ENCODE measurements around the gene SMIM24.

Gene SMIM24

DNA sequence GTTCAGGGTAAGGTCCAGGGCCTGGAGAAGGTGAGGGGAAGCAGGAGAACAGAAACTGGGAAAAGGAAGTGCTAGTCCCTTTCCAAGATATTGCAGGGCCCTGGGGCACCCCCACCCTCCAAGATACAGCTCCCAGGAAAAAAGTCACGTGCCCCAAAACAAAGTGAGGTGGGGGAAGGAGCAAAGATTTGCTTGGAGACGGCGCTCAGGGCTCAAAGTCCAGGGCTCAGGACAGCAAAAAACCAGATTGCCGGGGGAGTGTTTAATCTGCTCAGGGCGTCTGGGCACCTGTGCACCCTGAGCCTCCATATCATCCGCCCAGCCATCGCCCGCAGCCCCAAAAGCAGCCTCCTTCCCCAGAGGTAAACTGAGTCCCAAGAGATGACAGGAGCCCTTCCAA lies 6.3 kb downstream of the SMIM24 start:
- Histone ChIP-seq H3K79me2 (ENCODE audit: insufficient read depth, low read length) (peaks cover 56% of the 10 kb centered on the region), H3K4me1 (ENCODE audit: insufficient read depth, low read length, poor library complexity, severe bottlenecking) (peaks cover 33% of the 10 kb centered on the region), H2AFZ (ENCODE audit: low read length) (no peak overlapping the region), H3K4me2 (ENCODE audit: low read depth, low read length, poor library complexity, severe bottlenecking) (peak overlapping the region; percentile 24), H3K9me2 (replicated peaks; ENCODE audit: low read depth, low read length) (peaks cover 8% of the 10 kb centered on the region; the same call in 1 of the 2 replicates), H3F3A (ENCODE audit: low read depth) (no peaks in the 10 kb centered on the region), H4K20me1 (ENCODE audit: insufficient read depth, low read length, poor library complexity, severe bottlenecking) (peaks cover 16% of the 10 kb centered on the region), H3K9ac (ENCODE audit: low read depth, low read length, poor library complexity, severe bottlenecking) (no peak overlapping the region), H3K36me3 (ENCODE audit: insufficient read depth, low read length) (peaks cover 9% of the 10 kb centered on the region; the same call in 1 of the 2 replicates), H3K27me3 (ENCODE audit: insufficient read depth, low read length, poor library complexity, severe bottlenecking) (no peaks in the 10 kb centered on the region), H3K4me3 (ENCODE audit: low read length, poor library complexity, severe bottlenecking) (no peak overlapping the region), H3K9me3 (ENCODE audit: insufficient read depth, low read depth, low read length) (no peaks in the 10 kb centered on the region)
- TF ChIP-seq EZH2phosphoT487 (IDR thresholded peaks at IDR 0.05; ENCODE audit: borderline replicate concordance) (no peak), CTCF (conservative IDR thresholded peaks at IDR 0.05; ENCODE audit: low read length) (no peak)

DNA sequence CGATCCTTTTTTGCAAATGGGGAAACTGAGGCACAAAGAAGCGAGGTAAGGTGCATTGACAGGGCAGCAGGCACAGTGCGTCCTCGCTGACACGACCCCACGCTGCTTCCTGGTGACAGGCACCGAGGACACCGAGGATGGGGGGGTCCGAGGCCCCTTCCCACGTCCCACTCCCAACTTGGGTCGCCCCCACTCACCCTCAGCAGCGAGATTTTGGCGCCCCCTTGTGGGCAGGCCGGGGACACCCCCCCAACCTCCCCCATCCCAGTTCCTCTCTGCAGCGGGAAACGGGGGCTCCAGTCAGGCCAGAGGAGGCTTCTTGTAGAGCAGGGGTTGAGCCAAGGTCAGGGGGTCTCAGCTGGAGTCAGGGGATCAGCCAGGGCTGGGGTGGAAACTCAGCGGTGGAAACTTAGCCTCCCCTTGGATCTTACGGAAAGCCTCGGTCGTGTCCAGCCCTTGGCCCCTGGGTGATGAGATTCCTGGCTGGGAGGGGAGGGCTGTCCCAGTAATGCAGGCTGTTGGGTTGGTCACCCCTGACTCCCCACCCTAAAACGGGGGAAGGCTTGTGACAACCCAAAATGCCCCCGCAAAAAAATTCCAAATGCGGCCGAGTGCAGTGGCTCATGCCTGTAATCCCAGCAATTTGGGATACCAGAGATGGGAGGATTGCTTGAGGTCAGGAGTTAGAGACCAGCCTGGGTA lies 8.2 kb downstream of the SMIM24 start:
- H4K20me1 ChIP-seq (ENCODE audit: insufficient read depth, low read length, poor library complexity, severe bottlenecking): peaks cover 16% of the 10 kb centered on the region
- H3K4me1 ChIP-seq (ENCODE audit: insufficient read depth, low read length, poor library complexity, severe bottlenecking): peaks cover 23% of the 10 kb centered on the region
- TF ChIP-seq CTCF (conservative IDR thresholded peaks at IDR 0.05; ENCODE audit: low read length): peak; percentile 90
- TF ChIP-seq EZH2phosphoT487 (IDR thresholded peaks at IDR 0.05; ENCODE audit: borderline replicate concordance): no peak
- no peaks in the 10 kb centered on the region for H3F3A ChIP-seq (ENCODE audit: low read depth)
- H2AFZ ChIP-seq (ENCODE audit: low read length): no peak overlapping the region
- peaks cover 9% of the 10 kb centered on the region; the same call in 1 of the 2 replicates for H3K36me3 ChIP-seq (ENCODE audit: insufficient read depth, low read length)
- no peak overlapping the region for H3K4me2 ChIP-seq (ENCODE audit: low read depth, low read length, poor library complexity, severe bottlenecking)
- peaks cover 43% of the 10 kb centered on the region for H3K79me2 ChIP-seq (ENCODE audit: insufficient read depth, low read length)
- no peak overlapping the region for H3K4me3 ChIP-seq (ENCODE audit: low read length, poor library complexity, severe bottlenecking)
- H3K9me3 ChIP-seq (ENCODE audit: insufficient read depth, low read depth, low read length): no peaks in the 10 kb centered on the region
- no peak overlapping the region for H3K9ac ChIP-seq (ENCODE audit: low read depth, low read length, poor library complexity, severe bottlenecking)
- no peaks in the 10 kb centered on the region for H3K27me3 ChIP-seq (ENCODE audit: insufficient read depth, low read length, poor library complexity, severe bottlenecking)
- H3K9me2 ChIP-seq (replicated peaks; ENCODE audit: low read depth, low read length): peaks cover 4% of the 10 kb centered on the region; the same call in 1 of the 2 replicates

- no peak overlapping the region for H2AFZ ChIP-seq (ENCODE audit: low read length)
- peaks cover 8% of the 10 kb centered on the region for H3K4me1 ChIP-seq (ENCODE audit: insufficient read depth, low read length, poor library complexity, severe bottlenecking)
- peaks cover 9% of the 10 kb centered on the region; the same call in 1 of the 2 replicates for H3K36me3 ChIP-seq (ENCODE audit: insufficient read depth, low read length)
- H3F3A ChIP-seq (ENCODE audit: low read depth): peaks cover 4% of the 10 kb centered on the region; the same call in 1 of the 2 replicates
- no peaks in the 10 kb centered on the region for H3K27me3 ChIP-seq (ENCODE audit: insufficient read depth, low read length, poor library complexity, severe bottlenecking)
- H3K4me3 ChIP-seq (ENCODE audit: low read length, poor library complexity, severe bottlenecking): no peak overlapping the region
- H3K4me2 ChIP-seq (ENCODE audit: low read depth, low read length, poor library complexity, severe bottlenecking): no peak overlapping the region
- H3K79me2 ChIP-seq (ENCODE audit: insufficient read depth, low read length): peaks cover 28% of the 10 kb centered on the region
- H3K9ac ChIP-seq (ENCODE audit: low read depth, low read length, poor library complexity, severe bottlenecking): no peak overlapping the region
- TF ChIP-seq EZH2phosphoT487 (IDR thresholded peaks at IDR 0.05; ENCODE audit: borderline replicate concordance): no peak
- TF ChIP-seq CTCF (conservative IDR thresholded peaks at IDR 0.05; ENCODE audit: low read length): no peak
- H4K20me1 ChIP-seq (ENCODE audit: insufficient read depth, low read length, poor library complexity, severe bottlenecking): peaks cover 16% of the 10 kb centered on the region
- no peaks in the 10 kb centered on the region for H3K9me2 ChIP-seq (replicated peaks; ENCODE audit: low read depth, low read length)
- no peaks in the 10 kb centered on the region for H3K9me3 ChIP-seq (ENCODE audit: insufficient read depth, low read depth, low read length)
These were observed 9.7 kb downstream of the SMIM24 start for GRCh38 chr19:3470500-3471128.
